ENCODE data around the gene UBE2R2.
A peak's percentile ranks its signal among the peaks of the same experiment; 100 is the strongest.
"Not testable (repeated sequence)": the region's sequence is repeated elsewhere in the genome, so short reads cannot be mapped to it uniquely, and the experiment has no call there.

UBE2R2 gene

GRCh38 chr9:33795281-33795680 is 21.7 kb upstream of the UBE2R2 start, which contains the start of gene PRSS3:
Gene PRSS3, plus strand, starts transcription at chr9:33795561. Its CDS starts 13 bp downstream, at chr9:33795574.
- no peak within 1 kb of the TSS for H3K4me3 ChIP-seq (ENCODE audit: low read length)
- TF ChIP-seq CTCF (IDR thresholded peaks at IDR 0.05; ENCODE audit: insufficient read depth, low read depth, low read length, missing control alignments) = no peak
- no peak for DNase-seq (ENCODE audit: low read depth)

- no peak for DNase-seq (ENCODE audit: low read depth)
- H3K4me3 ChIP-seq (ENCODE audit: low read length) = no peak overlapping the region
- no peak for TF ChIP-seq CTCF (IDR thresholded peaks at IDR 0.05; ENCODE audit: insufficient read depth, low read depth, low read length, missing control alignments)
Measured at GRCh38 chr9:33795819-33796218, 21.1 kb upstream of the UBE2R2 start.

GRCh38 chr9:33796679-33797078 is 20.3 kb upstream of the UBE2R2 start:
- not testable (repeated sequence) for H3K4me3 ChIP-seq (ENCODE audit: low read length); DNase-seq (ENCODE audit: low read depth)

DNA sequence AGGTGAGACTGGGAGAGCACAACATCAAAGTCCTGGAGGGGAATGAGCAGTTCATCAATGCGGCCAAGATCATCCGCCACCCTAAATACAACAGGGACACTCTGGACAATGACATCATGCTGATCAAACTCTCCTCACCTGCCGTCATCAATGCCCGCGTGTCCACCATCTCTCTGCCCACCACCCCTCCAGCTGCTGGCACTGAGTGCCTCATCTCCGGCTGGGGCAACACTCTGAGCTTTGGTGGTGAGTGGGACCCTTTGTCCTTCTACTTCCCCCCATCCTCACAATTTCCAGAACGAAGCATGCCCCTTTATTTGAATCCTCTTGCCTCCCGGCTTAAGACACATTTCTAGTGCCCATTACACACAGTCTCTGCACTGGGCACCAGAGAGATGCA is 19.1 kb upstream of the UBE2R2 start:
- DNase-seq (ENCODE audit: low read depth) = no peak
- no peak overlapping the region for H3K4me3 ChIP-seq (ENCODE audit: low read length)
- no peak for TF ChIP-seq CTCF (IDR thresholded peaks at IDR 0.05; ENCODE audit: insufficient read depth, low read depth, low read length, missing control alignments)

DNA sequence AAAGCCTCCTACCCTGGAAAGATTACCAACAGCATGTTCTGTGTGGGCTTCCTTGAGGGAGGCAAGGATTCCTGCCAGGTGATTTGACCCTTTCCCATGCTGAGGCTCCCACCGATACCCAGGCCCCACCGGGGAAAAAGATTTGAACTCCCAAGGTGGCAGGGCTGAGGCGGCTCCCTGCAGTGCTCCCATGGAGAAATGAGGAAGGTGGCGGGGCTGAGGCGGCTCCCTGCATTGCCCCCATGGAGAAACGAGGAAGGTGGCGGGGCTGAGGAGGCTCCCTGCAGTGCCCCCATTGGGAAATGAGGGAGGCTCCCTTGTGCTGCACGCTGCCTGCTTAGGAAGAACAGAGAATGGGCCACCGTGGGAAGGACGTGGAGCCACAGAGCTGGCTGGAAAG is 18.4 kb upstream of the UBE2R2 start:
- no peak for DNase-seq (ENCODE audit: low read depth)
- no peak overlapping the region for H3K4me3 ChIP-seq (ENCODE audit: low read length)
- TF ChIP-seq CTCF (IDR thresholded peaks at IDR 0.05; ENCODE audit: insufficient read depth, low read depth, low read length, missing control alignments) = no peak

- no peak for TF ChIP-seq CTCF (IDR thresholded peaks at IDR 0.05; ENCODE audit: insufficient read depth, low read depth, low read length, missing control alignments)
- no peak for DNase-seq (ENCODE audit: low read depth)
- H3K4me3 ChIP-seq (ENCODE audit: low read length) = no peak overlapping the region
Measured at GRCh38 chr9:33799928-33800704, 16.8 kb upstream of the UBE2R2 start.

- no peak for TF ChIP-seq CTCF (IDR thresholded peaks at IDR 0.05; ENCODE audit: insufficient read depth, low read depth, low read length, missing control alignments)
- peak; percentile 24 for DNase-seq (ENCODE audit: low read depth)
- H3K4me3 ChIP-seq (ENCODE audit: low read length) = no peak overlapping the region
Measured at GRCh38 chr9:33800886-33801285, 16.1 kb upstream of the UBE2R2 start.

- not testable (repeated sequence) for DNase-seq (ENCODE audit: low read depth); H3K4me3 ChIP-seq (ENCODE audit: low read length)
Measured at GRCh38 chr9:33801943-33802500, 14.9 kb upstream of the UBE2R2 start.

GRCh38 chr9:33804196-33804595 is 12.8 kb upstream of the UBE2R2 start:
- not testable (repeated sequence) for H3K4me3 ChIP-seq (ENCODE audit: low read length); DNase-seq (ENCODE audit: low read depth)

DNA sequence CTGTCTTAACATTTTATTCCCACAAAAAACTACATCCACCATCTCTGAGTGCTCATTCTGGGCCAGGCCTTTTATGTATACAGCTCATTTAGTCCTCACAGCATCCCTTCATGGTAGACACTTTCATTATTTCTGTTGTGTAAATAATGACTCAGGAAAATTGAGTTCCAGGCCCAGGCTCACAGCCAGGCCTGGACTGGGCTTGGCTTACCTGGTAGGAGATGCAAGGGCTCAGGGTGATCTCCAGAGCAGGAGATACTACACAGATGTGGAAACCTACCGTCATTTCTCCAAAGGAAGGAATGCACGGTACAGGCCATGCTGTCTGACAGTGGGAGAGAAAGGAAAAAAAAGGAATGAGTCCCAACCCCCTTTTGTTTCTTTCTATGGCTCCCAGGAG is 9.8 kb upstream of the UBE2R2 start:
- DNase-seq (ENCODE audit: low read depth) = peak; percentile 62

GRCh38 chr9:33808979-33809322 is 8.0 kb upstream of the UBE2R2 start:
- H3K4me3 ChIP-seq (ENCODE audit: low read length); DNase-seq (ENCODE audit: low read depth): not testable (repeated sequence)

More for the DNA sequence above, 9.8 kb upstream of the UBE2R2 start:
- H3K4me3 ChIP-seq (ENCODE audit: low read length) = not testable (repeated sequence)

Data from epithelial cell of esophagus (primary cell).